Adipose tissue (tissue), 3 donors: ENCODE data around the gene USP38. TPM values are rescaled to one million over a fixed set of nuclear protein-coding genes. Genes with fewer than 3 reads are reported as not detected.
"Not testable (repeated sequence)": the region's sequence is repeated elsewhere in the genome, so short reads cannot be mapped to it uniquely, and the experiment has no call there.

Experiments used
- H3K27ac ChIP-seq: one replicate; pipeline ENCODE4 v1.5.1; 2013; ENCODE audit warnings: low read depth, low read length
- WGBS, 3 donors: extraction: QIAGEN DNeasy Blood & Tissue Kit; methylation state at CpG; one replicate each; pipeline ENCODE4 v1.1.7; 2013; 5-methylcytosine and 5-hydroxymethylcytosine counted together
- polyA plus RNA-seq, 3 donors: library from polyadenylated mRNA; stranded (reverse); fragments of 200-250 nt; gene quantifications; one replicate each; pipeline ENCODE4 v1.2.3, GENCODE V29; 2013
- donor health status: healthy with polysubstance abuse.
- donor health status: Bipolar disorder and iron deficiency.
- donor health status: healthy.

Gene USP38
- 1 to 10 TPM; 4.1 to 8.8 (median 5.6) TPM for polyA plus RNA-seq

GRCh38 chr4:143184503-143185252 is at the start of gene USP38:
TSS of gene USP38 (plus strand) at chr4:143184917. CDS start at chr4:143185451, 534 bp downstream.
- peak within 1 kb of the TSS; percentile 100 for H3K27ac ChIP-seq
- WGBS, 3 donors, result 0% methylated on average over 57 to 71 of the region's 71 CpGs

- 78 to 90% (median 88%) methylated on average over 5 of the region's 5 CpGs for WGBS, 3 donors
- H3K27ac ChIP-seq, result no peak overlapping the region
Observed at GRCh38 chr4:143135358-143135757, 49.4 kb upstream of the USP38 start.

GRCh38 chr4:143140696-143141095 is 44.0 kb upstream of the USP38 start:
- 58 to 78% (median 77%) methylated on average over 4 of the region's 4 CpGs for WGBS, 3 donors
- no peak overlapping the region for H3K27ac ChIP-seq

- WGBS, 3 donors, result 77 to 97% (median 91%) methylated on average over 2 of the region's 2 CpGs
- H3K27ac ChIP-seq, result no peak overlapping the region
Observed at GRCh38 chr4:143148521-143148920, 36.2 kb upstream of the USP38 start.

- WGBS, 3 donors, result 94 to 98% (median 97%) methylated on average over 2 of the region's 2 CpGs
- no peak overlapping the region for H3K27ac ChIP-seq
Observed at GRCh38 chr4:143156853-143157252, 27.9 kb upstream of the USP38 start.

- H3K27ac ChIP-seq, result no peak overlapping the region
Observed at GRCh38 chr4:143163614-143164013, 21.1 kb upstream of the USP38 start.

- 94 to 97% (median 95%) methylated on average over 11 of the region's 11 CpGs for WGBS, 3 donors
- H3K27ac ChIP-seq, result not testable (repeated sequence)
Observed at GRCh38 chr4:143166722-143167121, 18.0 kb upstream of the USP38 start.

GRCh38 chr4:143178923-143179322 is 5.8 kb upstream of the USP38 start:
- H3K27ac ChIP-seq, result no peak overlapping the region
- 48 to 98% (median 93%) methylated on average over 3 of the region's 3 CpGs for WGBS, 3 donors

GRCh38 chr4:143183513-143184216 is 1.1 kb upstream of the USP38 start:
- no peak overlapping the region for H3K27ac ChIP-seq
- 19 to 52% (median 48%) methylated on average over 9 of the region's 9 CpGs for WGBS, 3 donors

- WGBS, 3 donors, result 1% methylated on average over 11 of the region's 11 CpGs
Observed at GRCh38 chr4:143184217-143184502, 557 bp upstream of the USP38 start.

GRCh38 chr4:143185253-143186107 is 763 bp downstream of the USP38 start:
- H3K27ac ChIP-seq, result peak overlapping the region; percentile 65
- 0 to 1% (median 1%) methylated on average over 40 to 50 of the region's 50 CpGs for WGBS, 3 donors

More at GRCh38 chr4:143184217-143184502, 557 bp upstream of the USP38 start:
- H3K27ac ChIP-seq, result peak overlapping the region; percentile 100

- 2 to 5% (median 3%) methylated on average over 6 of the region's 6 CpGs for WGBS, 3 donors
- no peak overlapping the region for H3K27ac ChIP-seq
Observed at GRCh38 chr4:143186212-143186611, 1.5 kb downstream of the USP38 start.

GRCh38 chr4:143186649-143187048 is 1.9 kb downstream of the USP38 start:
- no peak overlapping the region for H3K27ac ChIP-seq
- 1 to 5% (median 2%) methylated on average over 7 of the region's 7 CpGs for WGBS, 3 donors

GRCh38 chr4:143188136-143189088 is 3.7 kb downstream of the USP38 start:
- H3K27ac ChIP-seq, result no peak overlapping the region
- 45 to 55% (median 47%) methylated on average over 3 of the region's 3 CpGs for WGBS, 3 donors

GRCh38 chr4:143189528-143189927 is 4.8 kb downstream of the USP38 start:
- H3K27ac ChIP-seq, result no peak overlapping the region
- 47 to 56% (median 48%) methylated on average over 4 of the region's 4 CpGs for WGBS, 3 donors

- H3K27ac ChIP-seq, result no peak overlapping the region
Observed at GRCh38 chr4:143195581-143195980, 10.9 kb downstream of the USP38 start.

- WGBS, 3 donors, result 91 to 97% (median 93%) methylated on average over 2 of the region's 2 CpGs
- no peak overlapping the region for H3K27ac ChIP-seq
Observed at GRCh38 chr4:143196323-143196722, 11.6 kb downstream of the USP38 start.

- H3K27ac ChIP-seq, result no peak overlapping the region
- whole genome bisulfite sequencing, 3 donors, result 90 to 95% (median 90%) methylated on average over 2 of the region's 2 CpGs
Observed at GRCh38 chr4:143199503-143199902, 14.8 kb downstream of the USP38 start.
